Amniotic stem cell (primary cell): ENCODE data around the gene PPTC7.
"Not testable (repeated sequence)": the region's sequence is repeated elsewhere in the genome, so short reads cannot be mapped to it uniquely, and the experiment has no call there.

ENCODE experiments used
- DNase-seq: peaks from one replicate; lab custom pipeline; 2025; lab: John Stamatoyannopoulos, UW

The PPTC7 gene

DNA sequence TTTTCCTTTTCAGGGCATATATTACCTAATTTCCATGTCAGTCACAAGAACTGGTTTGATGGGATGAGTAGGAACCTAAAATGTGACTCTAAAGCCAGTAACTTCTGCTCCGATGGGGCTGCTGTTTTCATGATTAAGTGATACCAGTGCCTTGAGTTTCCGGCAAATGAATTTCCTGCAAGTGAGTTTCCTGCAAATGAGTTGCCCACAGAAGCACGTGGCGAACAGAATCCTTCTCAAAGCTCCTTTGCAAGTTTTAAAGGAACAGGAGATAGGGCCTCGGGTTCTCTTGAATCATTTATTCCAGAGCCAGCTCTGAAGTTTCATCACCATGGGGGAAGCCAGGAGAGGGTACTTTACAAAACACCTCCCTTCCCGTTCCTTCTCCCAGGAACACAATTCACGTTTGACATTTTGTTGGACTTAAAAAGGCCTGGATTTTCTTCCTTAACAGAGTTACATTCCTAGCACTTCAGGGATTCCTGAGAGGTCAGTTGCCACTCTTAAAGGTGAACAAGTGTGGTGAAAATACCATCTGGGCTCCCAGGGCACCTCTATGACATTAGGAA lies 2.2 kb upstream of the PPTC7 start:
- DNase-seq, result no peak

DNA sequence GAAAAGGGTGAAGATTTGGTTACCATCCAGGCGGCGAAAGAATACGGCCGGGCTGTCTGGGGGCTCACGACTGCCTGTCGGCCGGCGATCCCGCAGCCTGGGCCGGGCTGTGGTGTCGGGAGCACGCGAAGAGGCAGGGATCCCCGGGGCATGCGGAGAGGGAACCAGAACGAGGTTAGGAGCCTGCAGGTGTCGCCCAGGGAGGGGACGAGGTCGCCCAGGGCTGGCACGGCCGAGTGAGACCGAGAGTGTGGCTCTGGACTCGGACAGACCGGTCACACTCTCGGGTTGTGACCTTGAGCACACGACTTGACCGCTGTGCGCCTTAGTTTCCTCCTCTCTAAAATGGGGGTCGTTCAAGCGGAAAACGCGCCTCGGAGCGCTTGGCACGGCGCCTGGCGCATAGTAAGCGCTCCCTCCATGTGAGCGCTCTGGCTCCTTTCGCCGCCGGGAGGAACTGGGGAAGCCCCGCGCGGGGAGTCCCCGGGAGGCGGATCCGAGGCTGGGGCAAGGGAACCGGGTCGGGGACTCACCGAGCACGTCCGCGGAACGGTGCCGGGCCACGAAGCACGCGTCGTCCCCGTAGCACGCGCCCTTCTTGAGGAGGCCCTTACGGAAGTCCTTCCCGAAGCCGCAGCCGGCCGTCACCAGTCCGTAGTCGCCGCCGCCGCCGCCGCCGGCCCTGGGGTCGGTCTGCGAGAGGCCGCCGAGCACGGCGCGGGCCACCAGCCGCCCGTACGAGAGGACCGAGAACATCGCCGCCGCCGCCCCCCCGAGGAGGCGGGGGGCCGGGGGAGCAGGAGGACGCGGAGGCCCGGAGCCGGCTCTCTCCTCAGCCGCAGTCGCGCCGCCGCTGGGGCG lies 612 bp downstream of the PPTC7 start:
- no peak for DNase-seq

GRCh38 chr12:110581931-110582275 lies 1.2 kb downstream of the PPTC7 start:
- no peak for DNase-seq

GRCh38 chr12:110579535-110580253 lies 3.4 kb downstream of the PPTC7 start:
- no peak for DNase-seq

DNA sequence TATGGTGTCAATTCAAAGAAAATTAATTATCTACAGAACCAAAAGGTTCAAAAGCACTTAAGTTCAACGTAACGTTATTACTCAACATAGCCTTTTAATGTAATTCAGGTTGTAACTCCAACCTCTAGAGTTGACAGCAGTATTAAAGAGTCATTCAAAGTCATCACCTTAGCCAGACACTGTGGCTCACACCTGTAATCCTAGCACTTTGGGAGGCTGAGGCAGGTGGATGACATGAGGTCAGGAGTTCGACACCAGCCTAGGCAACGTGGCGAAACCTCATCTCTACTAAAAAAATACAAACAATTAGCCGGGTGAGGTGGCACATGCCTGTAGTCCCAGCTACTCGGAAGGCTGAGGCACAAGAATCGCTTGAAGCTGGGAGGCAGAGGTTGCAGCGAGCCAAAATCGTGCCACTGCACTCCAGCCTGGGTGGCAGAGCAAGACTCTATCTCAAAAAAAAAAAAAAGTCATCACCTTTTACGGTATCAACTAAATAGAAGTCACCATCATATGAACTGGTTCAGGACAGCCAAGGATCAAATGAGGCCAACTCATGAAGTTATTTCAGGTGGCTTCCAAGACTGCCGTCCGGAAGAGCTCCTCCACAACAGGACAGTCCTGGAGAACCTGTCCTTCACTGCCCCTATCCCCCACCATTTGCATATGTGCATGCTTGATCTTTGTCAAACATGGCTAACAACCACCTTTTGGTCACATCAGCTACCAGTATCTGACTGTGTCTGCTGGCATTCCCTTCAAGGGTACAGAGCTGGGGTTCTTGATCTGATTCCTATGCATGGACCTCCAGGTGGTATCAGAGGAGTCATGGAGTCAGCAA lies 4.2 kb downstream of the PPTC7 start:
- no peak for DNase-seq

DNA sequence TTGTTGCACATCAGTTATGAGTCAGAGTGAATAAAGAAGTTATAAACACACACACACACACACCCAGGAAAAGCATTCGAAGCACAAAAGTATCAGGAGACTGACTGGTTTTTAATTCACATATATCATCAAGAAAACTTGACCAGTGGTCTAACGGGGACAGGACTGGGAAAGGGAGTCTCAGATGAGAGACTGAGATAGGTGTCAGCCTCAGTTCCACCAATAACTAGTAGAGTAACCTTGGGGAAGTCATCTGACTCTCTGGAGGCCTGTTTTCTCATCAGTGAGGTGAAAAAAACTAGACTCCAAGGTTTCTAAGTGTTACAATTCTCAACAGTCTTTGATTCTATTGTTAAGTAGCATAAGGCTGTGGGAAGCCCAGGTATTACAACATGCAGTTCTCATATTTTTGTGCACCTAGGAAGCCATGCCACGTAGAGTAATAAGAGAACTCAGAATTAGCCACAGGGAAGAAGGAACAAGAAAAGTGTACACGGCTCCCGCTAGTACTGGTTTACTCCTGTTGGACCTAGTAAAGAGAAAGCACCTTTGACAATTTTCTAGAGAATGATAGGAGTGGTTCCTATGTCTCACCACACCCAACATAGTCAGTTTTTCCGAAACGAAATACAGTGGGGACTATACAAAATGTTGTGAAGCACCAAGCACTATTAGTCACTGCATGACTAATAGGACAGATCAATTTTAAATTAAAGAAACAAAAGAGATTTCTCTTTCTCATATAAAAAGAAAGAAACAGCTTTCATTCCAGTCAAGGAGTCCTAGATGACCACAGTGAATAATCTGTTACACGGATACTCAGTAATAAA lies 5.0 kb downstream of the PPTC7 start:
- peak; percentile 43 for DNase-seq

- no peak for DNase-seq
Observed at GRCh38 chr12:110576504-110576903, 6.6 kb downstream of the PPTC7 start.

DNA sequence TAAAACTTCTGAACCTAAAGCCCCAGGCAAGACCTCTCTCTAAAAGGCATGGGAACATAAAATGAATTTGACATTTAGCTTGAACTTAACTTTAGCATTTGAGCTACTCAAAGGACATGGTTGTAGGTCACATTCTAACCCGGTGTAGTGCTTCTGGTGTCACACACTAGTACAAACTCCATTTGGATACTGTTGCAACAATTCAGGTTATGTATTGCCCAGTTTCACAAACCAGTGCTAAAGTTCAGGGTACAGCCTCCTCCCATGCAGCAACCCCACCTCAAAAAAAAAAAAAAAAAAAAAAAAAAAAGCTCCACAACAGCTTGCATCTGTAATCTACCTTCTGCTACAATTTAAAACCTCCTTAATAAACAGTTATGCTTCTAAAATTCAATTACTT lies 7.8 kb downstream of the PPTC7 start:
- DNase-seq, result no peak

DNA sequence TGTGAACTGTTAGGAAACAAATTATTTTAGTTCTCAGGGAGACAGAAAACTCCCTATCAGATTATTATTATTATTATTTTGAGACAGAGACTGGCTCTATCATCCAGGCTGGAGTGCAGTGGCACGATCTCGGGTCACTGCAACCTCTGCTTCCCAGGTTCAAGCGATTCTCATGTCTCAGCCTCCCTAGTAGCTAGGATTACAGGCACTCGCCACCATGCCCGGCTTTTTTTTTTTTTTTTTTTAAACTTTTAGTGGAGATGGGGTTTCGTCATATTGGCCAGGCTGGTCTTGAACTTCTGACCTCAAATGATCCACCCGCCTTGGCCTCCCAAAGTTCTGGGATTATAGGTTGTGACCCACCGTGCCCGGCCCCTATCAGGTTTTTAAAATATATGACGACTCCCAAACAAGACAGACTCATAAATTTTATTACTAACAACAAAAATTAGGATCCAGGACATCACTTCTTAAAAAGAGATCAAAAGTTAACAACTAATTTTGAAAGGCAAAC lies 8.3 kb downstream of the PPTC7 start:
- DNase-seq, result not testable (repeated sequence)

DNA sequence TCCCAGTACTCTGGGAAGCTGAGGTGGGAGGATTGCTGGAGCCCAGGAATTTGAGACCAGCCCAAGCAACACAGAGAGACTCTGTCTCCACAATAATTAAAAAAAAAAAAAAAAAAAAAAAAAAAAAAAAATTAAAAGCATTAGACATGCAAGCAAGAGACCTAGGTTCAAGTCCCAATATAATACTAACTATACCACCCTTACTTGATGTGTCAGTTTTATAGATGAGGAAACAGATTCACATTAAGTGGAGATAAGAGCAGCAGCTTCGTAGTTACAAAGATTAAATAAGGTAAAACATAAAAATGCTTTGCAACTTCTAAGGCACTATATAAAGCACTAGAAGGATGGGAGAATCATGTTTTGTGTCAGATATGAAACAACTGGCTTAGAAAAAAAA lies 9.1 kb downstream of the PPTC7 start:
- no peak for DNase-seq

GRCh38 chr12:110570798-110571197 lies 12.3 kb downstream of the PPTC7 start:
- DNase-seq, result not testable (repeated sequence)

- DNase-seq, result not testable (repeated sequence)
Observed at GRCh38 chr12:110569838-110570237, 13.3 kb downstream of the PPTC7 start.

- no peak for DNase-seq
Observed at GRCh38 chr12:110568752-110569151, 14.4 kb downstream of the PPTC7 start.

- DNase-seq, result no peak
Observed at GRCh38 chr12:110566993-110567392, 16.1 kb downstream of the PPTC7 start.

GRCh38 chr12:110565894-110566871 lies 16.9 kb downstream of the PPTC7 start:
- no peak for DNase-seq

- no peak for DNase-seq
Observed at GRCh38 chr12:110564471-110564991, 18.6 kb downstream of the PPTC7 start.

DNA sequence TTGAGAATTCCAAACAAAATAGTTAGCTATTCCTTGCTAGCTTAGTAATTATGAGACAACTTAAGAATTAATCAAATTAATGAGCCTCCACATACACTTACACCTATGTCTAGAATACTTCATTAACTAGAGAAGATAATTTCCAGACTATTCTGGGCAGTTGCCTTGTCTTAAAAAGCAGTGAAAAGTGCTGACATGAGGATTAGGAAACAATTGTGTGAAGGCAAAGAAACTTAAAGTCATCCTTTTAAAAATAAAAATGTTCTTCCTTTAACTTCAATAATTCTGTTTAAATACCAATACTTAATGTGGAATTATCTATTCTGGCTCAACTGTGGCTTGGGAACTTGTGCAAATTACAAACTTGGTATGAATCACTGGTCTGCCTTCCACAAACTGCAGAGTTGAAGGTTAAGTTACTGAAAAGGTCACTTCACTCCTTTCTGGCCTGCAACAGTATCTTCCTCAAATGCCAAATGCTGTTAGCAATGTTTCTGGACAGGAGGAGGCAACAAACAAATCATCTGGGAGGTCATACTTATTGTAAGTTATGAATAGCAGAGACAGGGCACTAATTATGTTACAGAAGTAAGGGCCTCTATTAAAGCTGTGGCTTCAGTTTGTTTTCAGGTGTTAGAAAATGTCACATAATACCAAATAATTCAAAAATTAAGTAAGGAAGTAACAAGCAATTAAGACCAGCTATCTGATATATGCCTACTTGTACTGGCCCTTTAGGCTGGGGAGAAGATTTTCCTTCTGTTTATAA lies 19.2 kb downstream of the PPTC7 start:
- DNase-seq, result no peak

GRCh38 chr12:110562386-110562785 lies 20.7 kb downstream of the PPTC7 start:
- not testable (repeated sequence) for DNase-seq
